Keratinocyte (primary cell): ENCODE measurements around the gene MAPRE2. TPM values are rescaled to one million over a fixed set of nuclear protein-coding genes. Genes with fewer than 3 reads are reported as not detected.
A peak's percentile ranks its signal among the peaks of the same experiment; 100 is the strongest.

ENCODE experiments used
- DNase-seq: peaks from one replicate; pipeline ENCODE4 v3.0.0-alpha.2; 2011; ENCODE audit warnings: low read depth, missing footprints, low spot score
- FAIRE-seq: peaks from 2 replicates; lab custom pipeline; 2011; peaks lifted over from hg19 to GRCh38; lab: Jason Lieb, UNC
- H2AFZ ChIP-seq: 2 replicates; pipeline ENCODE4 v1.6.0; 2012; ENCODE audit warnings: low read length, control low read depth, inconsistent platforms; ENCODE audit not compliant: control insufficient read depth
- H3K27ac ChIP-seq: 2 replicates; pipeline ENCODE4 v1.5.1; 2011; ENCODE audit warnings: low read length; ENCODE audit not compliant: control insufficient read depth, insufficient read depth
- H3K27me3 ChIP-seq: 3 replicates; pipeline ENCODE4 v1.6.0; 2011; ENCODE audit warnings: low read length; ENCODE audit not compliant: control insufficient read depth, insufficient read depth; ENCODE audit errors: extremely low read depth
- H3K36me3 ChIP-seq, 2 experiments: 2 replicates in 1 of 2; 3 replicates in 1 of 2; pipeline ENCODE4 v1.5.1; 2011; ENCODE audit warnings: low read length in 2 of 2, mild to moderate bottlenecking in 1 of 2; ENCODE audit not compliant: control insufficient read depth in 2 of 2, insufficient read depth in 2 of 2; ENCODE audit errors: extremely low read depth in 1 of 2
- H3K4me1 ChIP-seq: 3 replicates; pipeline ENCODE4 v1.5.1; 2011; ENCODE audit warnings: low read length; ENCODE audit not compliant: control insufficient read depth, insufficient read depth; ENCODE audit errors: extremely low read depth
- H3K4me2 ChIP-seq: 3 replicates; pipeline ENCODE4 v1.6.0; 2011; ENCODE audit warnings: low read depth, low read length; ENCODE audit not compliant: control insufficient read depth, insufficient read depth; ENCODE audit errors: extremely low read depth
- H3K4me3 ChIP-seq, 3 experiments: fragments of 200-600 bp in 1 of 3; sonication (generic) in 1 of 3; 2 replicates in 2 of 3; 3 replicates in 1 of 3; pipeline ENCODE4 v1.5.1; 2011 to 2016; ENCODE audit warnings: low read length in 3 of 3, mild to moderate bottlenecking in 3 of 3, control low read depth in 2 of 3, inconsistent platforms in 1 of 3, low read depth in 1 of 3, mixed read lengths in 1 of 3, mixed run types in 1 of 3, moderate library complexity in 1 of 3; ENCODE audit not compliant: control insufficient read depth in 2 of 3, insufficient read depth in 2 of 3; ENCODE audit errors: extremely low read depth in 1 of 3
- H3K79me2 ChIP-seq: 2 replicates; pipeline ENCODE4 v1.6.0; 2012; ENCODE audit warnings: low read length; ENCODE audit not compliant: control insufficient read depth, insufficient read depth
- H3K9ac ChIP-seq: 3 replicates; pipeline ENCODE4 v1.6.0; 2011; ENCODE audit warnings: low read length; ENCODE audit not compliant: control insufficient read depth, insufficient read depth; ENCODE audit errors: extremely low read depth
- H3K9me1 ChIP-seq: 3 replicates; pipeline ENCODE4 v1.6.0; 2011; ENCODE audit warnings: low read length; ENCODE audit not compliant: control insufficient read depth, insufficient read depth; ENCODE audit errors: extremely low read depth
- H3K9me3 ChIP-seq: 2 replicates; pipeline ENCODE4 v1.5.1; 2012; ENCODE audit warnings: low read depth, low read length; ENCODE audit not compliant: control insufficient read depth
- H4K20me1 ChIP-seq: 3 replicates; pipeline ENCODE4 v1.6.0; 2011; ENCODE audit warnings: low read length; ENCODE audit not compliant: control insufficient read depth, insufficient read depth; ENCODE audit errors: extremely low read depth
- CTCF ChIP-seq, 3 experiments: IDR thresholded peaks in 1 of 3; conservative IDR thresholded peaks in 1 of 3; optimal IDR thresholded peaks in 1 of 3; 2 replicates in 2 of 3; 3 replicates in 1 of 3; pipeline versions ENCODE3 to v1.5.1; 2011; ENCODE audit warnings: low read length in 3 of 3, mild to moderate bottlenecking in 3 of 3, moderate library complexity in 2 of 3, control low read depth in 1 of 3, inconsistent platforms in 1 of 3; ENCODE audit not compliant: insufficient read depth in 2 of 3; ENCODE audit errors: extremely low read depth in 1 of 3
- EZH2 ChIP-seq: IDR thresholded peaks from one replicate; pipeline ENCODE4 v1.6.1; 2012; ENCODE audit warnings: inconsistent platforms, mild to moderate bottlenecking, low read length, moderate library complexity
- dilution Hi-C: fragments of 300-500 bp; cut with MboI; formaldehyde crosslinking; loops from one replicate; pipeline ENCODE4 v1.7.0; 2020; ENCODE audit warnings: low sequenced_read_pairs; ENCODE audit not compliant: extremely low pct_ligation_motif_present
- polyA plus RNA-seq, 5 experiments: library from polyadenylated mRNA; depleted of rRNA in 3 of 5; stranded (reverse) in 3 of 5; stranded (forward) in 1 of 5; unstranded in 1 of 5; fragments of >200 nt; gene quantifications; 1 replicate in 1 of 5; 2 replicates in 3 of 5; 3 replicates in 1 of 5; pipeline versions ENCODE4 v1.2.1 to v1.2.3, GENCODE V29; 2011 to 2012; ENCODE audit warnings: missing spikeins in 2 of 5, low read depth in 1 of 5, low replicate concordance in 1 of 5

Gene MAPRE2
- polyA plus RNA-seq, 1 donor (not counting 4 experiments of a cell fraction or from before 2014, with no cell fraction given): 14.2 TPM

- DNase-seq (no peak), FAIRE-seq (no peak)
- H2AFZ ChIP-seq: no peak overlapping the region
- H3K27me3 ChIP-seq: no peaks in the 10 kb centered on the region
- H3K9ac ChIP-seq: no peak overlapping the region
- H3K4me1 ChIP-seq: no peaks in the 10 kb centered on the region
- no peak overlapping the region for H3K4me3 ChIP-seq
- H3K4me2 ChIP-seq: no peak overlapping the region
- dilution Hi-C loops: no loop called here
- no peaks in the 10 kb centered on the region for H3K9me1 ChIP-seq
- no peak overlapping the region for H3K27ac ChIP-seq
- no peaks in the 10 kb centered on the region for H3K36me3 ChIP-seq
- H4K20me1 ChIP-seq: no peaks in the 10 kb centered on the region
- TF ChIP-seq EZH2 (no peak), CTCF (optimal IDR thresholded peaks at IDR 0.05 in 1 of 3, IDR thresholded peaks at IDR 0.05 in 1 of 3, conservative IDR thresholded peaks at IDR 0.05 in 1 of 3; ENCODE audit: extremely low read depth in 1 of 3, insufficient read depth in 2 of 3, low read length in 3 of 3) (no peak)
- no peaks in the 10 kb centered on the region for H3K9me3 ChIP-seq
- H3K79me2 ChIP-seq: no peaks in the 10 kb centered on the region
Observed at GRCh38 chr18:35142275-35142615, 101.0 kb downstream of the MAPRE2 start.

GRCh38 chr18:35143622-35144596 is 102.7 kb downstream of the MAPRE2 start:
- Histone ChIP-seq H3K27me3 (no peaks in the 10 kb centered on the region), H3K9me3 (no peaks in the 10 kb centered on the region), H3K27ac (no peak overlapping the region), H3K9me1 (no peaks in the 10 kb centered on the region), H3K4me1 (no peaks in the 10 kb centered on the region), H3K9ac (no peak overlapping the region), H4K20me1 (no peaks in the 10 kb centered on the region), H3K79me2 (no peaks in the 10 kb centered on the region), H2AFZ (no peak overlapping the region), H3K4me3 (no peak overlapping the region), H3K4me2 (no peak overlapping the region), H3K36me3 (no peaks in the 10 kb centered on the region)
- no peak for FAIRE-seq
- TF ChIP-seq EZH2: no peak
- TF ChIP-seq CTCF (optimal IDR thresholded peaks at IDR 0.05 in 1 of 3, IDR thresholded peaks at IDR 0.05 in 1 of 3, conservative IDR thresholded peaks at IDR 0.05 in 1 of 3; ENCODE audit: extremely low read depth in 1 of 3, insufficient read depth in 2 of 3, low read length in 3 of 3): peak; percentile 67 to 86 (median 83)
- no peak for DNase-seq
- dilution Hi-C loops: no loop called here
